Stimulated activated CD4-positive, alpha-beta T cell treated with anti-CD3 and anti-CD28 coated beads, Interleukin-2, amount 100 ng/mL, for 4 hours (primary cell): Measurements from ENCODE around the gene OR56B4.

ENCODE experiments used
- DNase-seq: peaks from one replicate; pipeline ENCODE4 v3.0.0-alpha.2; 2020; ENCODE audit warnings: low read depth

Gene OR56B4

DNA sequence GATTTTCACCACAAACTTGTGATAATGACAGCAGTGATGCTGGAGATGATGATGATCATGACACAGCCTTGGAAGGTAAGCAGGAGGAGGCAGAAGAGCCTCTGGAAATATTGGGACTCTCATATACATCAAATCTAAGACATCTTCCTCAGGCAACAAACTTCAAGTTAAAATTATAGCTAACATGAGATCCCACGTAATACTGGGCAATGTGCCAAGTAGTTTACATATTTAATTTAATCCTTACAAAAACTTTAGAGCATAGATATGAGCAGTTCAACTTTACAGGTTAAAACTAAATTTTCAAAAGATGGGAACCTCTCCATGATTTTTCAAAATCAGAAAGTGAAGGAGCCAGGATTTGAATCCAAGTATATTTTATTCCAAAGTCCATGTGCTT lies 43.6 kb downstream of the OR56B4 start:
- no peak for DNase-seq

DNA sequence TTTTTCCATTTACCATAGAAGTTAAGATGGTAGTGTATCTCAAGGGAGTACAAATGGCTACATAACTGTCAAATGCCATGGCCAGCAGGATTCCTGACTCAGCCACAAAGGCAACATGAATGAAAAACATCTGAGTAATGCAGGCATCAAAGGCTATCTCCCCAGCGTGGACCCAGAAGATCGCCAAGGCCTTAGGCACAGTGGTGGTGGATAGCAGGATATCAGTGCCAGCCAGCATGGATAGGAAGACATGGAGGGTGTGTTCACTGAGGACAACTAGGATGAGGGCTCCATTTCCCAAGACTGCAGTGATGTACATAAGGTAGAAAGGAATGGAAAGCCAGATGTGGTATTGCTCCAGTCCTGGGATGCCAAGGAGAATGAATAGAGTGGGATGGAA lies 44.6 kb downstream of the OR56B4 start:
- no peak for DNase-seq

DNA sequence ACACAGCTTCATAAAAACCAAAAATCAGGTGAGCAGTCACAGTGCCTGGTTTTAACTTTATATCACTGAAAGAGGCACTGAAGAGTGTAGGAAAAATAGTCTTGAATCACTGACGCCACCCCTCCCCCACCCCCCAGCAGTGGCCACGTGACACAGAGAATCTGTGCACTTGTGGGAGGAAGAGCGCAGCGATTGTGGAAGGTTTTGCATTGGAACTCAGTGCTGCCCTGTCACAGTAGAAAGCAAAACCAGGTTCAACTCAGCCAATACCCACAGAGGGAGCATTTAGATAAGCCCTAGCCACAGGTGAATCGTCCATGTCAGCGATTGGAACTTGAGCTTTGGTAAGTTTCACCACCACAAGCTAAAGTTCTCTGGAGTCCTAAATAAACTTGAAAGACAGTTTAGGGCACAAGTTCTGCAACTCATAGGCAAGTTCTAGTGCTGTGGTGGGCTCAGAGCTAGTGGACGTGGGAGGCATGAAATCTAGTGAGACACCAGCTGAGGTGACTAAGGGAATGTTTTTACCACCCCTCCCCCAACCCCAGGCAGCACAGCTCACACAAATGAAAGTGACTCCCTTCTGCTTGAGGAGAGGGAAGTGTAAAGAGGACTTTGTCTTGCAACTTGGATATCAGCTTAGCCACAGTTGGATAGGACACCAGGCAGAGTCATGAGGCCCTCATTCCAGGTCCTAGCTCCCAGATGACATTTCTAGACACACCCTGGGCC lies 49.3 kb downstream of the OR56B4 start:
- DNase-seq: no peak
